ENCODE results near the gene IGF2BP3.

The IGF2BP3 gene

DNA sequence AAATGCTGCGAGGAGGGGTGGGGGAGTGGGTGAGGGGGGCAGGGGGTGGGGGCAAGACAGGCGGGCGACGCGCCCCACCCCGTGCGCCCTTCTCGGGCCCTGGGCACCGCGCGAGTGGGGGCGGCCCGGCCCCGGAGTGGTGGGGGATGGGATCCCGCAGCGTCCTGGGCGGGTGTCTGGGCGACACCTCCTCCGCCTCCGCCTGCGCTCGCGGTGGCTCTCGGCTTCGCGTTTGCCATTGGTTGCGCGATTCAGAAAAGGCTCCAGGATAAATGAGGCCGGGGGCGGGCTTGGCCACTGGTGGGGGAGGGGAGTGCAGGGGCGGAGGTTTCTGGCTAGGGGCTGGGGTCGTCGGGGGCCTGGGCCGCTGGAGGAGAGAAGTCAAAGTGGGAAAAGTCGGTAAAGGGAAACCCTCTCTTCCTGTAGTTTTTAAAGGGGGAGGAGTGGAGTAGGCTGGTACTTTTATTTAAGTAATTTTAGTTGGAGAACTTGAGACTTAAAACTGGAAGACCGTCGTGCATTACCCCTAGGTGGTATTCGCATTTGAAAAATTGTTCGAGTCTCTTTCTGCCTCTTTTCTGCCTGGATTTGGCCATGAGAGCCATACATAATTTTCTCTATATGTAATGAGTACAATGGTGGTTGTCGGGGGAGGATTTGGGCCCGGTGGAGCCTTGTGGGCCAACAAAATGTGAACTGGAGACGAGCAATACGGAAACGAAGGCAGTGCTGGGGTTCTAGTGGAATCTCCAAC is 992 bp upstream of the IGF2BP3 start:
- peak overlapping the region; percentile 90 for H3K4me3 ChIP-seq (ENCODE audit: low read depth, low read length)
- POLR2A ChIA-PET, result no interaction called here
- H3K9me3 ChIP-seq (ENCODE audit: control insufficient read depth, insufficient read depth, low read depth, low read length), result no peaks in the 10 kb centered on the region
- peaks cover 10% of the 10 kb centered on the region for H3K4me1 ChIP-seq (ENCODE audit: control insufficient read depth, insufficient read depth, low read length)
- peak overlapping the region; percentile 92 for H3K27ac ChIP-seq (ENCODE audit: extremely low read depth, low read depth, low read length)
- CTCF ChIA-PET, result no interaction called here
- H3K36me3 ChIP-seq (ENCODE audit: control insufficient read depth in 2 of 2, insufficient read depth in 1 of 2, low read length in 2 of 2), result no peaks in the 10 kb centered on the region
- TF ChIP-seq ZNF239 (tag by site-specific recombination; IDR thresholded peaks at IDR 0.05), result no peak
- no peak for TF ChIP-seq ZNF391 (tag by site-specific recombination; IDR thresholded peaks at IDR 0.05; ENCODE audit: borderline replicate concordance, low read depth)
- TF ChIP-seq GLIS1 (tag by site-specific recombination; IDR thresholded peaks at IDR 0.05), result no peak
- TF ChIP-seq ZNF140 (tag by site-specific recombination; IDR thresholded peaks at IDR 0.05), result no peak
- TF ChIP-seq ZBTB8A (tag by site-specific recombination; IDR thresholded peaks at IDR 0.05), result peak; percentile 94
- peak; percentile 76; the same call in 1 of the 2 replicates for TF ChIP-seq ZNF423 (tag by site-specific recombination; IDR thresholded peaks at IDR 0.05)
- no peak for TF ChIP-seq ZFP3 (tag by site-specific recombination; IDR thresholded peaks at IDR 0.05; ENCODE audit: low read depth)
- TF ChIP-seq, protein P1, sequence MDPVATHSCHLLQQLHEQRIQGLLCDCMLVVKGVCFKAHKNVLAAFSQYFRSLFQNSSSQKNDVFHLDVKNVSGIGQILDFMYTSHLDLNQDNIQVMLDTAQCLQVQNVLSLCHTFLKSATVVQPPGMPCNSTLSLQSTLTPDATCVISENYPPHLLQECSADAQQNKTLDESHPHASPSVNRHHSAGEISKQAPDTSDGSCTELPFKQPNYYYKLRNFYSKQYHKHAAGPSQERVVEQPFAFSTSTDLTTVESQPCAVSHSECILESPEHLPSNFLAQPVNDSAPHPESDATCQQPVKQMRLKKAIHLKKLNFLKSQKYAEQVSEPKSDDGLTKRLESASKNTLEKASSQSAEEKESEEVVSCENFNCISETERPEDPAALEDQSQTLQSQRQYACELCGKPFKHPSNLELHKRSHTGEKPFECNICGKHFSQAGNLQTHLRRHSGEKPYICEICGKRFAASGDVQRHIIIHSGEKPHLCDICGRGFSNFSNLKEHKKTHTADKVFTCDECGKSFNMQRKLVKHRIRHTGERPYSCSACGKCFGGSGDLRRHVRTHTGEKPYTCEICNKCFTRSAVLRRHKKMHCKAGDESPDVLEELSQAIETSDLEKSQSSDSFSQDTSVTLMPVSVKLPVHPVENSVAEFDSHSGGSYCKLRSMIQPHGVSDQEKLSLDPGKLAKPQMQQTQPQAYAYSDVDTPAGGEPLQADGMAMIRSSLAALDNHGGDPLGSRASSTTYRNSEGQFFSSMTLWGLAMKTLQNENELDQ (tag by site-specific recombination; IDR thresholded peaks at IDR 0.05; ENCODE audit: low read depth), result no peak
- TF ChIP-seq, protein P2, sequence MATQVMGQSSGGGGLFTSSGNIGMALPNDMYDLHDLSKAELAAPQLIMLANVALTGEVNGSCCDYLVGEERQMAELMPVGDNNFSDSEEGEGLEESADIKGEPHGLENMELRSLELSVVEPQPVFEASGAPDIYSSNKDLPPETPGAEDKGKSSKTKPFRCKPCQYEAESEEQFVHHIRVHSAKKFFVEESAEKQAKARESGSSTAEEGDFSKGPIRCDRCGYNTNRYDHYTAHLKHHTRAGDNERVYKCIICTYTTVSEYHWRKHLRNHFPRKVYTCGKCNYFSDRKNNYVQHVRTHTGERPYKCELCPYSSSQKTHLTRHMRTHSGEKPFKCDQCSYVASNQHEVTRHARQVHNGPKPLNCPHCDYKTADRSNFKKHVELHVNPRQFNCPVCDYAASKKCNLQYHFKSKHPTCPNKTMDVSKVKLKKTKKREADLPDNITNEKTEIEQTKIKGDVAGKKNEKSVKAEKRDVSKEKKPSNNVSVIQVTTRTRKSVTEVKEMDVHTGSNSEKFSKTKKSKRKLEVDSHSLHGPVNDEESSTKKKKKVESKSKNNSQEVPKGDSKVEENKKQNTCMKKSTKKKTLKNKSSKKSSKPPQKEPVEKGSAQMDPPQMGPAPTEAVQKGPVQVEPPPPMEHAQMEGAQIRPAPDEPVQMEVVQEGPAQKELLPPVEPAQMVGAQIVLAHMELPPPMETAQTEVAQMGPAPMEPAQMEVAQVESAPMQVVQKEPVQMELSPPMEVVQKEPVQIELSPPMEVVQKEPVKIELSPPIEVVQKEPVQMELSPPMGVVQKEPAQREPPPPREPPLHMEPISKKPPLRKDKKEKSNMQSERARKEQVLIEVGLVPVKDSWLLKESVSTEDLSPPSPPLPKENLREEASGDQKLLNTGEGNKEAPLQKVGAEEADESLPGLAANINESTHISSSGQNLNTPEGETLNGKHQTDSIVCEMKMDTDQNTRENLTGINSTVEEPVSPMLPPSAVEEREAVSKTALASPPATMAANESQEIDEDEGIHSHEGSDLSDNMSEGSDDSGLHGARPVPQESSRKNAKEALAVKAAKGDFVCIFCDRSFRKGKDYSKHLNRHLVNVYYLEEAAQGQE (tag by site-specific recombination; IDR thresholded peaks at IDR 0.05), result no peak
- TF ChIP-seq, protein P3, sequence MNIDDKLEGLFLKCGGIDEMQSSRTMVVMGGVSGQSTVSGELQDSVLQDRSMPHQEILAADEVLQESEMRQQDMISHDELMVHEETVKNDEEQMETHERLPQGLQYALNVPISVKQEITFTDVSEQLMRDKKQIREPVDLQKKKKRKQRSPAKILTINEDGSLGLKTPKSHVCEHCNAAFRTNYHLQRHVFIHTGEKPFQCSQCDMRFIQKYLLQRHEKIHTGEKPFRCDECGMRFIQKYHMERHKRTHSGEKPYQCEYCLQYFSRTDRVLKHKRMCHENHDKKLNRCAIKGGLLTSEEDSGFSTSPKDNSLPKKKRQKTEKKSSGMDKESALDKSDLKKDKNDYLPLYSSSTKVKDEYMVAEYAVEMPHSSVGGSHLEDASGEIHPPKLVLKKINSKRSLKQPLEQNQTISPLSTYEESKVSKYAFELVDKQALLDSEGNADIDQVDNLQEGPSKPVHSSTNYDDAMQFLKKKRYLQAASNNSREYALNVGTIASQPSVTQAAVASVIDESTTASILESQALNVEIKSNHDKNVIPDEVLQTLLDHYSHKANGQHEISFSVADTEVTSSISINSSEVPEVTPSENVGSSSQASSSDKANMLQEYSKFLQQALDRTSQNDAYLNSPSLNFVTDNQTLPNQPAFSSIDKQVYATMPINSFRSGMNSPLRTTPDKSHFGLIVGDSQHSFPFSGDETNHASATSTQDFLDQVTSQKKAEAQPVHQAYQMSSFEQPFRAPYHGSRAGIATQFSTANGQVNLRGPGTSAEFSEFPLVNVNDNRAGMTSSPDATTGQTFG (tag by site-specific recombination; IDR thresholded peaks at IDR 0.05; ENCODE audit: borderline replicate concordance), result no peak
- TF ChIP-seq EGR2 (tag by site-specific recombination; IDR thresholded peaks at IDR 0.05; ENCODE audit: low read depth), result peak; percentile 76
- no peak for TF ChIP-seq ZNF266 (tag by site-specific recombination; IDR thresholded peaks at IDR 0.05; ENCODE audit: low read depth)
- no peak for TF ChIP-seq MZF1 (tag by site-specific recombination; IDR thresholded peaks at IDR 0.05; ENCODE audit: borderline replicate concordance)
- TF ChIP-seq ZBTB20 (tag by site-specific recombination; IDR thresholded peaks at IDR 0.05), result no peak; the same call in 1 of the 2 replicates
- TF ChIP-seq PRDM10 (tag by site-specific recombination; IDR thresholded peaks at IDR 0.05), result peak; percentile 29; the same call in 1 of the 2 replicates
- TF ChIP-seq MYNN (tag by site-specific recombination; IDR thresholded peaks at IDR 0.05; ENCODE audit: borderline replicate concordance), result peak; percentile 61
- TF ChIP-seq, protein P4, sequence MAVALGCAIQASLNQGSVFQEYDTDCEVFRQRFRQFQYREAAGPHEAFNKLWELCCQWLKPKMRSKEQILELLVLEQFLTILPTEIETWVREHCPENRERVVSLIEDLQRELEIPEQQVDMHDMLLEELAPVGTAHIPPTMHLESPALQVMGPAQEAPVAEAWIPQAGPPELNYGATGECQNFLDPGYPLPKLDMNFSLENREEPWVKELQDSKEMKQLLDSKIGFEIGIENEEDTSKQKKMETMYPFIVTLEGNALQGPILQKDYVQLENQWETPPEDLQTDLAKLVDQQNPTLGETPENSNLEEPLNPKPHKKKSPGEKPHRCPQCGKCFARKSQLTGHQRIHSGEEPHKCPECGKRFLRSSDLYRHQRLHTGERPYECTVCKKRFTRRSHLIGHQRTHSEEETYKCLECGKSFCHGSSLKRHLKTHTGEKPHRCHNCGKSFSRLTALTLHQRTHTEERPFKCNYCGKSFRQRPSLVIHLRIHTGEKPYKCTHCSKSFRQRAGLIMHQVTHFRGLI (tag by site-specific recombination; IDR thresholded peaks at IDR 0.05), result no peak
- TF ChIP-seq ZNF174 (tag by site-specific recombination; IDR thresholded peaks at IDR 0.05), result no peak
- TF ChIP-seq ZNF692 (tag by site-specific recombination; IDR thresholded peaks at IDR 0.05), result no peak
- no peak for TF ChIP-seq ZSCAN4 (tag by site-specific recombination; IDR thresholded peaks at IDR 0.05)

Data from HEK293 (cell line).